HepG2 (cell line): Measurements from ENCODE around the gene VCAN.

Experiments used
- BRCA1 ChIP-seq: sonication (generic); formaldehyde crosslinking; IDR thresholded peaks from 2 replicates; pipeline ENCODE4 v1.4.0; 2020; ENCODE audit warnings: missing genetic modification reagents
- CREB3 ChIP-seq: sonication (generic); formaldehyde crosslinking; IDR thresholded peaks from 2 replicates; pipeline ENCODE4 v1.5.0; 2020; ENCODE audit warnings: missing genetic modification reagents
- CTCF ChIP-seq: sonication (generic); formaldehyde crosslinking; IDR thresholded peaks from 2 replicates; pipeline ENCODE4 v1.5.0; 2020; ENCODE audit warnings: mild to moderate bottlenecking, missing genetic modification reagents, moderate library complexity
- NFIB ChIP-seq: sonication (generic); formaldehyde crosslinking; IDR thresholded peaks from 2 replicates; pipeline ENCODE4 v1.9.0; 2021; ENCODE audit warnings: missing genetic modification reagents, mild to moderate bottlenecking, borderline replicate concordance
- SALL2 ChIP-seq: sonication (generic); formaldehyde crosslinking; IDR thresholded peaks from 2 replicates; pipeline ENCODE4 v1.8.1; 2023; ENCODE audit warnings: mild to moderate bottlenecking, missing genetic modification reagents, inconsistent platforms
- USF2 ChIP-seq, 2 experiments: sonication (generic) in 1 of 2; formaldehyde crosslinking in 1 of 2; IDR thresholded peaks; 2 replicates each; pipeline versions ENCODE4 v1.5.1 to v1.6.1; 2011 to 2020; ENCODE audit warnings: borderline replicate concordance in 1 of 2, low read depth in 1 of 2, low read length in 1 of 2, mild to moderate bottlenecking in 1 of 2, missing genetic modification reagents in 1 of 2, moderate library complexity in 1 of 2
- ZNF121 ChIP-seq: sonication (generic); formaldehyde crosslinking; IDR thresholded peaks from 2 replicates; pipeline ENCODE4 v1.5.0; 2020; ENCODE audit warnings: mild to moderate bottlenecking, missing genetic modification reagents
- ZNF17 ChIP-seq: sonication (generic); formaldehyde crosslinking; IDR thresholded peaks from 2 replicates; pipeline ENCODE4 v1.5.0; 2020; ENCODE audit warnings: mild to moderate bottlenecking, missing genetic modification reagents
- ZNF766 ChIP-seq: sonication (generic); formaldehyde crosslinking; IDR thresholded peaks from 2 replicates; pipeline ENCODE4 v1.5.0; 2020; ENCODE audit warnings: missing genetic modification reagents, borderline replicate concordance

- TF ChIP-seq ZNF121 (CRISPR knock-in tag), result no peak
- TF ChIP-seq ZNF766 (CRISPR knock-in tag), result no peak
- no peak for TF ChIP-seq CTCF
- TF ChIP-seq SALL2, result no peak
- no peak for TF ChIP-seq NFIB
- no peak for TF ChIP-seq ZNF17 (CRISPR knock-in tag)
- no peak for TF ChIP-seq BRCA1 (CRISPR knock-in tag)
- no peak for TF ChIP-seq CREB3 (CRISPR knock-in tag)
- no peak for TF ChIP-seq USF2 (IDR thresholded peaks at IDR 0.05; ENCODE audit: low read depth, low read length)
- no peak for TF ChIP-seq USF2 (CRISPR knock-in tag; IDR thresholded peaks at IDR 0.05; ENCODE audit: borderline replicate concordance)
Observed at GRCh38 chr5:83493644-83494043, 22.1 kb downstream of the VCAN start.
